Stomach smooth muscle (tissue), 2 donors: ENCODE data around the gene CHAC1.

Experiments used
- H3K27ac ChIP-seq: one replicate; pipeline ENCODE4 v1.7.0; 2013; ENCODE audit warnings: mild to moderate bottlenecking, low read length, inconsistent platforms
- H3K27me3 ChIP-seq, 2 donors: one replicate each; pipeline ENCODE4 v1.7.0; 2013; ENCODE audit warnings: low read length in 2 of 2; ENCODE audit not compliant: insufficient read depth in 2 of 2, control insufficient read depth in 1 of 2
- H3K36me3 ChIP-seq, 2 donors: one replicate each; pipeline ENCODE4 v1.7.0; 2013; ENCODE audit warnings: low read length in 2 of 2; ENCODE audit not compliant: control insufficient read depth in 2 of 2, insufficient read depth in 2 of 2
- H3K4me1 ChIP-seq: one replicate; pipeline ENCODE4 v1.7.0; 2013; ENCODE audit warnings: low read length; ENCODE audit not compliant: control insufficient read depth, insufficient read depth
- H3K4me3 ChIP-seq, 2 donors: one replicate each; pipeline ENCODE4 v1.7.0; 2013; ENCODE audit warnings: low read length in 2 of 2
- H3K9ac ChIP-seq, 2 donors: one replicate each; pipeline ENCODE4 v1.7.0; 2013; ENCODE audit warnings: low read length in 2 of 2, mild to moderate bottlenecking in 1 of 2
- H3K9me3 ChIP-seq, 2 donors: one replicate each; pipeline ENCODE4 v1.7.0; 2013; ENCODE audit warnings: low read length in 2 of 2; ENCODE audit not compliant: control insufficient read depth in 2 of 2
- donor health status: healthy.
- donor health status: Pancreatic carcinoma.

The CHAC1 gene

DNA sequence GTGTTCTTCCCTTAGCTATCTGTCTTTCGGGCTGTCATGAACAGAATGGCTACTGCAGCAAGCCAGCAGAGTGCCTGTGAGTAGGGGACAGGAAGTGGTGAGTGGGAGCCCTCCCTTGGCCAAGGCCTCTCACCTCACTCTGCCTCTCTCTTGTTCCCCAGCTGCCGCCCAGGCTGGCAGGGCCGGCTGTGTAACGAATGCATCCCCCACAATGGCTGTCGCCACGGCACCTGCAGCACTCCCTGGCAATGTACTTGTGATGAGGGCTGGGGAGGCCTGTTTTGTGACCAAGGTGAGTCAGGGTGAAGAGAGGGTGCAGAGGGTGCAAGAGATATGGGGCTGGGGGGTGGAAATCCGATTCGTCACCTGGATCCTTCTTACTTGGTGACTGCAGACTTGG lies 21.1 kb upstream of the CHAC1 start:
- no peaks in the 10 kb centered on the region for H3K36me3 ChIP-seq
- no peak overlapping the region for H3K27ac ChIP-seq
- H3K9me3 ChIP-seq: no peaks in the 10 kb centered on the region
- H3K9ac ChIP-seq: no peak overlapping the region
- H3K4me3 ChIP-seq: peak overlapping the region in 1 of 2 donors; percentile 76
- H3K27me3 ChIP-seq: peaks cover 52 to 78% of the 10 kb centered on the region in 2 donors
- peaks cover 46% of the 10 kb centered on the region for H3K4me1 ChIP-seq

- no peak overlapping the region for H3K4me3 ChIP-seq
- H3K4me1 ChIP-seq: peaks cover 43% of the 10 kb centered on the region
- H3K27ac ChIP-seq: no peak overlapping the region
- no peaks in the 10 kb centered on the region for H3K9me3 ChIP-seq
- peaks cover 49 to 70% of the 10 kb centered on the region in 2 donors for H3K27me3 ChIP-seq
- no peaks in the 10 kb centered on the region for H3K36me3 ChIP-seq
- no peak overlapping the region for H3K9ac ChIP-seq
Measured at GRCh38 chr15:40932649-40933516, 20.4 kb upstream of the CHAC1 start.

GRCh38 chr15:40933517-40933902 lies 19.8 kb upstream of the CHAC1 start:
- peaks cover 47 to 64% of the 10 kb centered on the region in 2 donors for H3K27me3 ChIP-seq
- H3K36me3 ChIP-seq: no peaks in the 10 kb centered on the region
- H3K4me1 ChIP-seq: peaks cover 38% of the 10 kb centered on the region
- H3K27ac ChIP-seq: no peak overlapping the region
- no peak overlapping the region for H3K4me3 ChIP-seq
- H3K9me3 ChIP-seq: no peaks in the 10 kb centered on the region
- no peak overlapping the region for H3K9ac ChIP-seq

- Histone ChIP-seq H3K9me3 (no peaks in the 10 kb centered on the region), H3K4me1 (peaks cover 29% of the 10 kb centered on the region), H3K36me3 (no peaks in the 10 kb centered on the region), H3K4me3 (no peak overlapping the region), H3K27ac (no peak overlapping the region), H3K9ac (no peak overlapping the region), H3K27me3 (peaks cover 41 to 55% of the 10 kb centered on the region in 2 donors)
Measured at GRCh38 chr15:40934457-40934856, 18.8 kb upstream of the CHAC1 start.

- Histone ChIP-seq H3K27me3 (peaks cover 26 to 36% of the 10 kb centered on the region in 2 donors), H3K27ac (no peak overlapping the region), H3K36me3 (no peaks in the 10 kb centered on the region), H3K9me3 (no peaks in the 10 kb centered on the region), H3K9ac (no peak overlapping the region), H3K4me1 (peaks cover 23% of the 10 kb centered on the region), H3K4me3 (no peak overlapping the region)
Measured at GRCh38 chr15:40936234-40936708, 17.0 kb upstream of the CHAC1 start.

- H3K4me3 ChIP-seq: no peak overlapping the region
- H3K4me1 ChIP-seq: peaks cover 23% of the 10 kb centered on the region
Measured at GRCh38 chr15:40936709-40937666, 16.3 kb upstream of the CHAC1 start.

DNA sequence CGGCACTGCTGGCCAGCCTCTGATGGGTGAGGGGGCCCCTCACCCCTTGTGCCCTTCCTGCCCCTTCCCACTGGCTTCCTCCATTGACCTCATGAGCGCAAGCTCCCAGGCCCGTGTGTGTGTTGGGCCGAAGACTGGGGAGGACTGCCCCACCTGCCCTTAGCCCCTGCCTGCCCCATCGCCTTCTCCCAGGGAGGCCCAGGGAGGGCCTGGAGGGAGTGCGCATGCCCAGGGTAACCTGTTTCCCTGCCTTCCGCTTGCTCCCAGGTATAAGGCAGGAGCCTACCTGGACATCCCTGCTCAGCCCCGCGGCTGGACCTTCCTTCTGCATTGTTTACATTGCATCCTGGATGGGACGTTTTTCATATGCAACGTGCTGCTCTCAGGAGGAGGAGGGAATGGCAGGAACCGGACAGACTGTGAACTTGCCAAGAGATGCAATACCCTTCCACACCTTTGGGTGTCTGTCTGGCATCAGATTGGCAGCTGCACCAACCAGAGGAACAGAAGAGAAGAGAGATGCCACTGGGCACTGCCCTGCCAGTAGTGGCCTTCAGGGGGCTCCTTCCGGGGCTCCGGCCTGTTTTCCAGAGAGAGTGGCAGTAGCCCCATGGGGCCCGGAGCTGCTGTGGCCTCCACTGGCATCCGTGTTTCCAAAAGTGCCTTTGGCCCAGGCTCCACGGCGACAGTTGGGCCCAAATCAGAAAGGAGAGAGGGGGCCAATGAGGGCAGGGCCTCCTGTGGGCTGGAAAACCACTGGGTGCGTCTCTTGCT lies 15.3 kb upstream of the CHAC1 start:
- no peaks in the 10 kb centered on the region for H3K36me3 ChIP-seq
- H3K9ac ChIP-seq: no peak overlapping the region
- peaks cover 9 to 20% of the 10 kb centered on the region in 2 donors for H3K27me3 ChIP-seq
- H3K9me3 ChIP-seq: no peaks in the 10 kb centered on the region
- no peak overlapping the region for H3K4me3 ChIP-seq
- H3K27ac ChIP-seq: no peak overlapping the region
- H3K4me1 ChIP-seq: peaks cover 30% of the 10 kb centered on the region

More at GRCh38 chr15:40936709-40937666, 16.3 kb upstream of the CHAC1 start:
- H3K27ac ChIP-seq: no peak overlapping the region
- H3K36me3 ChIP-seq: no peaks in the 10 kb centered on the region
- H3K9ac ChIP-seq: no peak overlapping the region
- no peaks in the 10 kb centered on the region for H3K9me3 ChIP-seq
- peaks cover 19 to 29% of the 10 kb centered on the region in 2 donors for H3K27me3 ChIP-seq

DNA sequence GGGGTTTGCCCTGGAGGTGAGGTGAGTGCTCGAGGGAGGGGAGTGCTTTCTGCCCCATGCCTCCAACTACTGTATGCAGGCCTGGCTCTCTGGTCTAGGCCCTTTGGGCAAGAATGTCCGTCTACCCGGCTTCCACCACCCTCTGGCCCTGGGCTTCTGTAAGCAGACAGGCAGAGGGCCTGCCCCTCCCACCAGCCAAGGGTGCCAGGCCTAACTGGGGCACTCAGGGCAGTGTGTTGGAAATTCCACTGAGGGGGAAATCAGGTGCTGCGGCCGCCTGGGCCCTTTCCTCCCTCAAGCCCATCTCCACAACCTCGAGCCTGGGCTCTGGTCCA lies 14.8 kb upstream of the CHAC1 start:
- Histone ChIP-seq H3K27ac (no peak overlapping the region), H3K4me3 (no peak overlapping the region), H3K9ac (no peak overlapping the region), H3K4me1 (peaks cover 30% of the 10 kb centered on the region), H3K36me3 (no peaks in the 10 kb centered on the region), H3K27me3 (peaks cover 5 to 14% of the 10 kb centered on the region in 2 donors), H3K9me3 (no peaks in the 10 kb centered on the region)

DNA sequence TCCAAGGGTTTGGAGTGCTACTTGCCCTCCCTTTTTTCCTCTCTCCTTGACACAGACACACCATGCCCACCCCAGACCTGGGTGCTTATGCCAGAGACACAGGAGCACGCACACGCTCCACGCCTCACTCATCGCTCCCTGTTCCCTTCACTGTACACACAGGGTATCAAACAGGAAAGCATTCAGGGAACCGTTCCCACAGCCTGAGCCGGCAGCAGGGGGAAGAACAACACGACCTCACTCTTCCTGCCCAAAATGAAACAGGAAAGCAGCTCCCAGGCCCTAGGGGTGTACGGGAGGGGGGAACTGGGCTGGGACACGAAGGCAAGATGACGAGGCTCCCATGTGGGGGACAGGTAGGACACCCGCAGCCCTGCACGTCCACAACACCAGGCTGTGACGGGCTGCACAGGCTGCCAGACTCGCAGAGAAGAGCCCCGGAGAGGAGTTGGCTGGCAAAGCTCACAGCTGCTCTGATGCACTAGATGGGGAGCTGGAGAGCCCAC lies 12.9 kb upstream of the CHAC1 start:
- H3K27ac ChIP-seq: peak overlapping the region; percentile 37
- no peaks in the 10 kb centered on the region for H3K36me3 ChIP-seq
- peaks cover 2 to 3% of the 10 kb centered on the region in 2 donors for H3K27me3 ChIP-seq
- peak overlapping the region in 1 of 2 donors; percentile 47 for H3K4me3 ChIP-seq
- no peaks in the 10 kb centered on the region for H3K9me3 ChIP-seq
- peak overlapping the region in 1 of 2 donors; percentile 21 for H3K9ac ChIP-seq
- H3K4me1 ChIP-seq: peaks cover 30% of the 10 kb centered on the region

DNA sequence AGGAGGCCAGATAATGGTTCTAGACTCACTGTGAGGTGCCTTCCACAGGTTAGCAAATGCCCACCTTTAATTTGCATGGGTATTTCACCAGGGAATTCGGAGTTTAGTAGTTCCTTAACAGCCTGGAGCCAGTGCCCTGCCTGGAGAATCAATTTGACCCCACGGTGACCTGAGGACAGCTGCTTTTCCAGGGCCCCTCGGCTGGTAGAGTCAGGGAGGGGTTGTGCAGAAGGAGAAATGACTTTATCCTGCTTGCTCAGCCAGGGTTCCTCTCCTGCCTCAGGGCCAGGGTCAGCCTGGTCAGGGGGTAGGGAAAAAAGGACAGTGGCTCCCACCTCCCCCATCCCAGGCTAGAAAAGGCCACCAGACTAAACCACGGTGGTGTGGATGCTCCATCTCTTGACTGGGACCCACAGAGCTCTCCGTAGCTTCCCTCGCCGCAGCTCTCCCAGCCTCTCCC lies 12.2 kb upstream of the CHAC1 start:
- H3K4me1 ChIP-seq: peaks cover 30% of the 10 kb centered on the region

More for the DNA sequence above, 12.2 kb upstream of the CHAC1 start:
- H3K9me3 ChIP-seq: no peaks in the 10 kb centered on the region
- peak overlapping the region; percentile 36 to 60 for H3K9ac ChIP-seq
- H3K27ac ChIP-seq: peak overlapping the region; percentile 37
- peaks cover 0 to 1% of the 10 kb centered on the region in 2 donors for H3K27me3 ChIP-seq
- no peaks in the 10 kb centered on the region for H3K36me3 ChIP-seq
- H3K4me3 ChIP-seq: peak overlapping the region in 1 of 2 donors; percentile 74
